ENCODE results near the gene PRMT1.

- TF ChIP-seq E2F4 (CRISPR knock-in tag; IDR thresholded peaks at IDR 0.05; ENCODE audit: borderline replicate concordance, low read depth) (no peak), CTCF (IDR thresholded peaks at IDR 0.05) (no peak), MAX (CRISPR knock-in tag; IDR thresholded peaks at IDR 0.05) (no peak), USF1 (CRISPR knock-in tag; IDR thresholded peaks at IDR 0.05) (no peak), SMAD3 (CRISPR knock-in tag; IDR thresholded peaks at IDR 0.05; ENCODE audit: borderline replicate concordance) (no peak)
Measured at GRCh38 chr19:49651029-49651819, 25.8 kb upstream of the PRMT1 start.

All from WTC11 (cell line).